ENCODE measurements around the gene SLC17A4.

- TF ChIP-seq EZH2phosphoT487 (IDR thresholded peaks at IDR 0.05; ENCODE audit: borderline replicate concordance) (no peak), CTCF (conservative IDR thresholded peaks at IDR 0.05; ENCODE audit: low read length) (no peak)
Observed at GRCh38 chr6:25774120-25774715, 19.7 kb downstream of the SLC17A4 start.

All from Loucy (cell line).